ENCODE measurements around the gene HACD2.

- TF ChIP-seq POLR2A (IDR thresholded peaks at IDR 0.05; ENCODE audit: extremely low read depth, insufficient read length) (no peak), CTCF (IDR thresholded peaks at IDR 0.05; ENCODE audit: low read depth, low read length) (no peak), MYC (IDR thresholded peaks at IDR 0.05; ENCODE audit: low read depth, low read length) (no peak)
Observed at GRCh38 chr3:123609063-123609462, 24.2 kb upstream of the HACD2 start.
